Measurements from ENCODE around the gene RBBP7. TPM values are rescaled to one million over a fixed set of nuclear protein-coding genes. Genes with fewer than 3 reads are reported as not detected.
"Not testable (repeated sequence)": the region's sequence is repeated elsewhere in the genome, so short reads cannot be mapped to it uniquely, and the experiment has no call there.

The RBBP7 gene
- total and polyA plus RNA-seq, 3 donors from 2014 or later = 206 to 375 (median 311) TPM

GRCh38 chrX:16868920-16869319, 1.2 kb downstream of the RBBP7 start:
- WGBS, 2 donors = 1 to 5% methylated on average over 7 of the region's 7 CpGs
- no peak for DNase-seq
- intact Hi-C loops (cut with DNase I; ENCODE audit: low total_unique reads) = no loop called here
- Histone ChIP-seq H3K36me3 (ENCODE audit: low read depth, missing control alignments) (no peaks in the 10 kb centered on the region), H3K4me1 (no peaks in the 10 kb centered on the region), H3K9me3 (no peaks in the 10 kb centered on the region), H3K27me3 (no peaks in the 10 kb centered on the region), H3K27ac (peak overlapping the region; percentile 63 to 91), H3K4me3 (peak overlapping the region; percentile 64 to 73)
- TF ChIP-seq POLR2A (IDR thresholded peaks at IDR 0.05) (no peak), CTCF (IDR thresholded peaks at IDR 0.05) (no peak)

- no peaks in the 10 kb centered on the region for H3K27me3 ChIP-seq
- TF ChIP-seq POLR2A (IDR thresholded peaks at IDR 0.05) = no peak
- TF ChIP-seq CTCF (IDR thresholded peaks at IDR 0.05) = no peak
- H3K36me3 ChIP-seq (ENCODE audit: low read depth, missing control alignments) = no peaks in the 10 kb centered on the region
- intact Hi-C loops (cut with DNase I; ENCODE audit: low total_unique reads) = no loop called here
- WGBS, 2 donors = 29 to 61% methylated on average over 5 to 6 of the region's 6 CpGs
- no peaks in the 10 kb centered on the region for H3K9me3 ChIP-seq
- no peaks in the 10 kb centered on the region for H3K4me1 ChIP-seq
- peak overlapping the region in 1 of 2 donors; percentile 73 for H3K4me3 ChIP-seq
- H3K27ac ChIP-seq = peak overlapping the region; percentile 59 to 91
- DNase-seq = no peak
These were observed 2.2 kb downstream of the RBBP7 start for GRCh38 chrX:16867947-16868346.

GRCh38 chrX:16862829-16863228, 7.3 kb downstream of the RBBP7 start:
- 49 to 89% methylated on average over 2 of the region's 2 CpGs for WGBS, 2 donors
- TF ChIP-seq POLR2A (IDR thresholded peaks at IDR 0.05) = no peak
- TF ChIP-seq CTCF (IDR thresholded peaks at IDR 0.05) = no peak
- Histone ChIP-seq H3K4me1 (peaks cover 8% of the 10 kb centered on the region), H3K36me3 (ENCODE audit: low read depth, missing control alignments) (no peaks in the 10 kb centered on the region), H3K4me3 (no peak overlapping the region), H3K9me3 (no peaks in the 10 kb centered on the region), H3K27me3 (no peaks in the 10 kb centered on the region), H3K27ac (peak overlapping the region in 1 of 2 donors; percentile 30)
- intact Hi-C loops (cut with DNase I; ENCODE audit: low total_unique reads) = no loop called here
- DNase-seq = no peak

- no peak for TF ChIP-seq POLR2A (IDR thresholded peaks at IDR 0.05)
- Histone ChIP-seq H3K27ac (no peak overlapping the region), H3K9me3 (no peaks in the 10 kb centered on the region), H3K4me3 (no peak overlapping the region), H3K4me1 (peaks cover 11% of the 10 kb centered on the region), H3K36me3 (ENCODE audit: low read depth, missing control alignments) (no peaks in the 10 kb centered on the region), H3K27me3 (no peaks in the 10 kb centered on the region)
- DNase-seq = no peak
- intact Hi-C loops (cut with DNase I; ENCODE audit: low total_unique reads) = no loop called here
These were observed 13.4 kb downstream of the RBBP7 start for GRCh38 chrX:16856744-16857143.

GRCh38 chrX:16856076-16856404, 14.1 kb downstream of the RBBP7 start:
- H3K4me1 ChIP-seq = peaks cover 11% of the 10 kb centered on the region
- H3K27me3 ChIP-seq; DNase-seq; H3K27ac ChIP-seq; H3K36me3 ChIP-seq (ENCODE audit: low read depth, missing control alignments); H3K9me3 ChIP-seq; intact Hi-C loops (cut with DNase I; ENCODE audit: low total_unique reads); H3K4me3 ChIP-seq: not testable (repeated sequence)
- WGBS, 2 donors = 80 to 96% methylated on average over 1 to 2 of the region's 2 CpGs

- intact Hi-C loops (cut with DNase I; ENCODE audit: low total_unique reads) = no loop called here
- no peaks in the 10 kb centered on the region for H3K27me3 ChIP-seq
- peaks cover 11% of the 10 kb centered on the region for H3K4me1 ChIP-seq
- DNase-seq = no peak
- H3K36me3 ChIP-seq (ENCODE audit: low read depth, missing control alignments) = no peaks in the 10 kb centered on the region
- TF ChIP-seq CTCF (IDR thresholded peaks at IDR 0.05) (no peak), POLR2A (IDR thresholded peaks at IDR 0.05) (no peak)
- H3K4me3 ChIP-seq = no peak overlapping the region
- H3K27ac ChIP-seq = no peak overlapping the region
- H3K9me3 ChIP-seq = no peaks in the 10 kb centered on the region
- WGBS, 2 donors = 91 to 93% methylated on average over 3 to 4 of the region's 5 CpGs
These were observed 14.6 kb downstream of the RBBP7 start for GRCh38 chrX:16855363-16856075.
